Lower leg skin (tissue), 4 donors: ENCODE measurements around the gene VPS29. TPM values are rescaled to one million over a fixed set of nuclear protein-coding genes. Genes with fewer than 3 reads are reported as not detected.

ENCODE experiments used
- DNase-seq, 2 donors: peaks; one replicate each; pipeline ENCODE4 v3.0.0-alpha.2; 2019; ENCODE audit warnings: low spot score in 2 of 2
- H3K4me3 ChIP-seq: fragments of 200-600 bp; sonication (generic); 2 replicates; pipeline ENCODE4 v1.5.1; 2017; ENCODE audit warnings: mild to moderate bottlenecking, low read depth; ENCODE audit not compliant: poor library complexity, severe bottlenecking
- POLR2A ChIP-seq, 2 donors: fragments of 450-650 bp; IDR thresholded peaks; one replicate each; pipeline ENCODE4 v1.6.1; 2016 to 2017; ENCODE audit warnings: antibody characterized with exemption in 2 of 2, mild to moderate bottlenecking in 1 of 2, moderate library complexity in 1 of 2
- WGBS, 2 donors: methylation state at CpG; one replicate each; pipeline ENCODE4 v1.1.5; 2018; 5-methylcytosine and 5-hydroxymethylcytosine counted together
- intact Hi-C: fragments of 100-400 bp; cut with DNase I; formaldehyde crosslinking; loops from one replicate; pipeline ENCODE4 v1.15.0; 2023; ENCODE audit warnings: low total_unique reads
- total RNA-seq, 4 donors: library from RNA; depleted of rRNA; stranded (reverse); fragments of >200 nt; gene quantifications; one replicate each; pipeline ENCODE4 v1.1.0, GENCODE V29; 2016
- TF ChIP-seq, protein P1 (sequence below), 3 donors: fragments of 450-650 bp; IDR thresholded peaks; one replicate each; pipeline ENCODE4 v1.5.1; 2016; ENCODE audit warnings: antibody characterized with exemption in 3 of 3, mild to moderate bottlenecking in 3 of 3, moderate library complexity in 2 of 3

Gene VPS29
- total RNA-seq, 4 donors from 2014 or later, result 54.6 to 93.4 (median 61.9) TPM

DNA sequence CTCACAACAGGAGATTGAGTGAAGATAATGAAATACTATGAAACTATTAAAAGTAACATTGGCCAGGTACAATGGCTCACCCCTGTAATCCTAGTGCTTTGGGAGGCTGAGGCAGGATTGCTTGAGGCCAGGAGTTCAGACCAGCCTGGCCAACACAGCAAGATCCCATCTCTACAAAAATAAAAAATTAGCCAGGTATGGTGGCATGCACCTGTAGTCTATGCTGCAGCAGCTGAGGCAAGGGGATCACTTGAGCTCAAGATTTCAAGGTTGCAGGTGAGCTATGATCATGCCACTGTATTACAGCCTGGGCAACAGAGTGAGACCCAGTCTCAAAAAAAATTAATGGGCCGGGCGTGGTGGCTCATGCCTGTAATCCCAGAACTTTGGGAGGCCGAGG lies 15.1 kb upstream of the VPS29 start:
- H3K4me3 ChIP-seq, result no peak overlapping the region
- no peak for TF ChIP-seq POLR2A (IDR thresholded peaks at IDR 0.05)
- TF ChIP-seq, protein P1, sequence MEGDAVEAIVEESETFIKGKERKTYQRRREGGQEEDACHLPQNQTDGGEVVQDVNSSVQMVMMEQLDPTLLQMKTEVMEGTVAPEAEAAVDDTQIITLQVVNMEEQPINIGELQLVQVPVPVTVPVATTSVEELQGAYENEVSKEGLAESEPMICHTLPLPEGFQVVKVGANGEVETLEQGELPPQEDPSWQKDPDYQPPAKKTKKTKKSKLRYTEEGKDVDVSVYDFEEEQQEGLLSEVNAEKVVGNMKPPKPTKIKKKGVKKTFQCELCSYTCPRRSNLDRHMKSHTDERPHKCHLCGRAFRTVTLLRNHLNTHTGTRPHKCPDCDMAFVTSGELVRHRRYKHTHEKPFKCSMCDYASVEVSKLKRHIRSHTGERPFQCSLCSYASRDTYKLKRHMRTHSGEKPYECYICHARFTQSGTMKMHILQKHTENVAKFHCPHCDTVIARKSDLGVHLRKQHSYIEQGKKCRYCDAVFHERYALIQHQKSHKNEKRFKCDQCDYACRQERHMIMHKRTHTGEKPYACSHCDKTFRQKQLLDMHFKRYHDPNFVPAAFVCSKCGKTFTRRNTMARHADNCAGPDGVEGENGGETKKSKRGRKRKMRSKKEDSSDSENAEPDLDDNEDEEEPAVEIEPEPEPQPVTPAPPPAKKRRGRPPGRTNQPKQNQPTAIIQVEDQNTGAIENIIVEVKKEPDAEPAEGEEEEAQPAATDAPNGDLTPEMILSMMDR (IDR thresholded peaks at IDR 0.05), result no peak
- 92 to 98% methylated on average over 3 of the region's 3 CpGs for WGBS, 2 donors
- DNase-seq, result no peak
- intact Hi-C loops, result no loop called here

DNA sequence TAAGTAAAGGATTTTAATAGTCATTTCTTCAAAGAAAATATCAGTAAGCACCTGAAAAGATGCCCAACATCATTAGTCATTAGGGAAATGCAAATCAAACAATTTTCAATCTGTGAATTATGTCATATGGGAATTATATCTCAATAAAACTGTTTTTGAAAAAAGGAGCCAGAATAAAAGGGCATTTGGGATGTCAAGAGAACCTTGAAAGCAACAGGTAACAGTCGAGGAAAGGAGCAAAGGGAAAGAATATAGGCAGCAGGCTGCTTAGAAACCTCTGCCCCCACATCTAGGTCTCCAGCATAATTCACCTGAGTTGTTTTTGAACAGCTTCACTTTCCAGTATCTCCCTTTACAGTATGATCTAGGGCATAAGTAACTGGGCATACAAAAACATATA lies 12.5 kb upstream of the VPS29 start:
- 63 to 76% methylated on average over 1 of the region's 1 CpG for WGBS, 2 donors
- TF ChIP-seq, protein P1 (IDR thresholded peaks at IDR 0.05), result no peak
- no peak for TF ChIP-seq POLR2A (IDR thresholded peaks at IDR 0.05)
- intact Hi-C loops, result loop anchor here (5.0 kb wide), 1 partner anchor 83 kb away; no protein-coding TSS in a partner anchor

DNA sequence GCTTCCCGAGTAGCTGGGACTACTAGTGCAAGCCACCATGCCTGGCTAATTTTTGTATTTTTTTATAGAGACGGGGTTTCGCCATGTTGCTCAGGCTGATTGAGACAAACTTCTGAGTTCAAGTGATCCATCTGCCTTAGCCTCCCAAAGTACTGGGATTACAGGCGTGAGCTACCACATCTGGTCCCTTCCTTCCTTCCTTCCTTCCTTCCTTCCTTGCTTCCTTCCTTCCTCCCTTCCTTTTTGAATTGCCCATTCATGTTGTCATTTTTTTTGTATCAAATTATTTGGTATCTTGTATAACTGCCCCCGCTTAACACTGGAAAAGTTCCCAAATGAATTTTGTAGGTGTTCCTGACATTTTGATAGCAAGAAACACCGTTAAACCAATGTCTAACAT lies 11.9 kb upstream of the VPS29 start:
- TF ChIP-seq POLR2A (IDR thresholded peaks at IDR 0.05), result no peak
- TF ChIP-seq, protein P1 (IDR thresholded peaks at IDR 0.05), result no peak
- H3K4me3 ChIP-seq, result no peak overlapping the region
- intact Hi-C loops, result loop anchor here (5.0 kb wide), 1 partner anchor 83 kb away; no protein-coding TSS in a partner anchor
- DNase-seq, result no peak
- 77 to 78% methylated on average over 6 of the region's 6 CpGs for WGBS, 2 donors

More for the DNA sequence above, 12.5 kb upstream of the VPS29 start:
- no peak for DNase-seq
- no peak overlapping the region for H3K4me3 ChIP-seq

DNA sequence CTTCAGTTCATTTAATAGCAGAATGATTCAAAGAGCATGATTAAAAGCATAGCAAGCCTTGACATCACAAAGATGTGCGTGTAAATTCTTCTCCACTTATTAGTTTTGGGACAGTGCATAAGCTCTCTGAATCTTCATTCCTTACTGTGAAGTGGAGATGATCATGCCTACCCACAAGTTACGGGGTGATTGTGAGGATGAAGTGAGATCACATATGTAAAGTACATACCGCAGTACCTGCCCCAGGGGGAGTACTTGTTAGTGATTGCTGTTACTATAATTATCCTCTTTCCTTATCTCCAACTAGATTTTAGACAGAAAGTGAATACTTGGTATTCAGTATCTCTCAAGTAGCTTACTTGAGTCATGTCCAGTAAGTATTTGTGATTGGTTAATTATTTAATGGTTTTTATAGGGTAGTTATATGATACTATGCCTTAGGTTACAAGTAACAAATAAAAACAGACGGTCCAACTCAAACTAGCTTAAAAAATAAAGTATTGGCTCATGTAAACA lies 6.2 kb upstream of the VPS29 start:
- intact Hi-C loops, result no loop called here
- 71 to 82% methylated on average over 4 of the region's 4 CpGs for WGBS, 2 donors
- DNase-seq, result no peak
- no peak overlapping the region for H3K4me3 ChIP-seq
- TF ChIP-seq, protein P1 (IDR thresholded peaks at IDR 0.05), result no peak
- no peak for TF ChIP-seq POLR2A (IDR thresholded peaks at IDR 0.05)

DNA sequence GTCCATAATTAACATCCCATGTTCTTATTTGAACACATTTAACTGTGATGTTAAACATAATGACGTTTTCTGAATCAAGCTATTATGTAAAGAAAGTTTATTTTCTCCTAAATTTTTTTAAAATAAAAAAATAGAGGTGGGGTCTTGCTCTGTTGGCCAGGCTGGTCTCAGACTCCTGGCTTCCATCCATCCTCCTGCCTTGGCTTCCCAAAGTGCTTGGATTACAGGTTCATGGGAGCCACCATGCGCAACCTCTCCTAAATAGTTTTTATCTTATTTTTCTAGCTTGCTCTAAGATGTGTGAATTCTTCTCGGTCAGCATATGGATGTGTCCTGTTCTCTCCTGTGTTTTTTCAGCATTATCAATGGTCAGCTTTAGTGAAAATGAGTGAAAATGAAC lies 3.4 kb upstream of the VPS29 start:
- H3K4me3 ChIP-seq, result no peak overlapping the region
- intact Hi-C loops, result no loop called here
- 81% methylated on average over 3 of the region's 3 CpGs for WGBS, 2 donors
- no peak for TF ChIP-seq POLR2A (IDR thresholded peaks at IDR 0.05)
- TF ChIP-seq, protein P1 (IDR thresholded peaks at IDR 0.05), result no peak
- DNase-seq, result no peak

DNA sequence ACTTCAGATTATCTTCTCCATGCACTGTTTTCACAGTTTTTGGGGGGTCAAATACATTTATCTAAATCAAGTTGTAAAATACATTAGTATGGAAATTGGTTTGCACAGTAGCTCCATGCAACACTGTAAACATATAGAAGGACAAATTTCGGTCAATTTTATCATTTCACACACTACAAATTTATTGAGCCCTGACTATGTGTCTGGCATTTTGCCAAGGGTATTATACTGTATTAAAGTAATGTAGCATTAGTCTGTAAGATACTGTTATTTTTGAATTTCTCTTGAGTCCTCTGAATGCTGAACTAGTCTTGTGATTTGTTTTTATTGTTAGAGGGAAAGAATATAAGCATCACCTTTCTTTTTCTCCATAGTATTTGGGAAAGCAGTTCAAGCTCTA lies 1.5 kb upstream of the VPS29 start:
- intact Hi-C loops, result no loop called here
- DNase-seq, result no peak
- TF ChIP-seq, protein P1 (IDR thresholded peaks at IDR 0.05), result no peak
- TF ChIP-seq POLR2A (IDR thresholded peaks at IDR 0.05), result no peak
- 74 to 81% methylated on average over 1 of the region's 1 CpG for WGBS, 2 donors
- H3K4me3 ChIP-seq, result no peak overlapping the region
